A549 (cell line): ENCODE results near the gene C14orf119. TPM values are rescaled to one million over a fixed set of nuclear protein-coding genes. Genes with fewer than 3 reads are reported as not detected.

ENCODE experiments used
- ATAC-seq, 2 experiments: fragments of 200-7000 bp in 1 of 2; fragments of >200 bp in 1 of 2; cut with Nextera tagmentation in 1 of 2; cut with Tn5 transposase in 1 of 2; 3 replicates each; pipeline versions ENCODE4 v1.8.0 to v1.9.1; 2018 to 2020; ENCODE audit warnings: mild to moderate bottlenecking in 1 of 2, moderate library complexity in 1 of 2
- CTCF ChIA-PET: fragments of 300-600 bp; sonication (Branson Sonifier 250); formaldehyde crosslinking; extraction: SDS; loops from one replicate; lab custom pipeline; 2021; ENCODE audit warnings: antibody characterized with exemption, inconsistent platforms; lab: Yijun Ruan, JAX
- POLR2A ChIA-PET: fragments of 350-600 bp; formaldehyde crosslinking; extraction: SDS; loops from one replicate; lab custom pipeline; 2021; ENCODE audit warnings: antibody characterized with exemption, inconsistent platforms; lab: Yijun Ruan, JAX
- DNase-seq, 2 experiments: peaks; one replicate each; pipeline versions ENCODE4 v3.0.0 to v3.0.0-alpha.2; 2011 to 2016; ENCODE audit warnings: low read depth in 1 of 2, low spot score in 1 of 2
- FAIRE-seq: peaks from 2 replicates; lab custom pipeline; 2011; peaks lifted over from hg19 to GRCh38; lab: Jason Lieb, UNC
- H3K27ac ChIP-seq, 2 experiments: fragments of >200 bp; sonication (Bioruptor Twin); formaldehyde crosslinking; 3 replicates each; pipeline ENCODE4 v1.5.1; 2016 to 2017
- H3K4me1 ChIP-seq: fragments of >200 bp; sonication (Bioruptor Twin); formaldehyde crosslinking; 3 replicates; pipeline ENCODE4 v1.6.1; 2016
- H3K4me2 ChIP-seq: fragments of >200 bp; sonication (Bioruptor Twin); formaldehyde crosslinking; 3 replicates; pipeline ENCODE4 v1.6.1; 2016
- H3K4me3 ChIP-seq: fragments of >200 bp; sonication (Bioruptor Twin); formaldehyde crosslinking; 3 replicates; pipeline ENCODE4 v1.5.1; 2016
- H3K9me3 ChIP-seq: fragments of >200 bp; sonication (Bioruptor Twin); formaldehyde crosslinking; 3 replicates; pipeline ENCODE4 v1.6.1; 2016
- BHLHE40 ChIP-seq: IDR thresholded peaks from 2 replicates; pipeline ENCODE4 v1.6.1; 2012; ENCODE audit warnings: low read depth, low read length, inconsistent platforms
- CEBPB ChIP-seq, 2 experiments: fragments of >200 bp in 1 of 2; sonication (Bioruptor Twin) in 1 of 2; formaldehyde crosslinking in 1 of 2; IDR thresholded peaks; 2 replicates each; pipeline ENCODE4 v1.6.1; 2012 to 2016
- CTCF ChIP-seq: fragments of >200 bp; sonication (Bioruptor Twin); formaldehyde crosslinking; IDR thresholded peaks from 3 replicates; pipeline ENCODE4 v1.5.1; 2016
- EHF ChIP-seq: fragments of 250-450 bp; sonication (Bioruptor Pico); IDR thresholded peaks from 2 replicates; pipeline ENCODE4 v1.5.0; 2020; ENCODE audit warnings: mild to moderate bottlenecking
- EHMT2 ChIP-seq: fragments of 200-600 bp; sonication (generic); IDR thresholded peaks from 2 replicates; pipeline ENCODE4 v1.6.1; 2016; ENCODE audit warnings: antibody characterized with exemption, low read depth, mild to moderate bottlenecking, moderate library complexity
- EP300 ChIP-seq, 2 experiments: fragments of >200 bp; sonication (Bioruptor Twin); formaldehyde crosslinking; IDR thresholded peaks; 2 replicates in 1 of 2; 3 replicates in 1 of 2; pipeline ENCODE4 v1.6.1; 2016 to 2017
- FOSB ChIP-seq: fragments of 250-450 bp; sonication (Bioruptor Pico); IDR thresholded peaks from 2 replicates; pipeline ENCODE4 v1.5.0; 2020; ENCODE audit warnings: mild to moderate bottlenecking, moderate library complexity
- FOSL2 ChIP-seq, 2 experiments: fragments of 450-650 bp in 1 of 2; fragments of >200 bp in 1 of 2; sonication (Bioruptor Twin) in 1 of 2; formaldehyde crosslinking; IDR thresholded peaks; 2 replicates each; pipeline versions ENCODE4 v1.5.0 to v1.6.1; 2016 to 2020; ENCODE audit warnings: mild to moderate bottlenecking in 1 of 2, moderate library complexity in 1 of 2
- FOXS1 ChIP-seq: fragments of 250-450 bp; sonication (Bioruptor Pico); IDR thresholded peaks from 2 replicates; pipeline ENCODE4 v1.5.0; 2020; ENCODE audit warnings: mild to moderate bottlenecking, moderate library complexity
- HOXB5 ChIP-seq: fragments of 250-450 bp; sonication (Bioruptor Pico); IDR thresholded peaks from 2 replicates; pipeline ENCODE4 v1.5.0; 2020; ENCODE audit warnings: mild to moderate bottlenecking, moderate library complexity
- JUNB ChIP-seq: fragments of >200 bp; sonication (Bioruptor Twin); formaldehyde crosslinking; IDR thresholded peaks from 2 replicates; pipeline ENCODE4 v1.6.1; 2016
- MAX ChIP-seq: IDR thresholded peaks from 2 replicates; pipeline ENCODE4 v1.6.1; 2012
- MAZ ChIP-seq: fragments of 150-350 bp; IDR thresholded peaks from 2 replicates; pipeline ENCODE4 v1.6.1; 2014; ENCODE audit warnings: antibody characterized with exemption, low read depth, low read length, borderline replicate concordance
- MYC ChIP-seq: IDR thresholded peaks from 2 replicates; pipeline ENCODE4 v1.6.1; 2012; ENCODE audit warnings: mild to moderate bottlenecking, inconsistent platforms, low read length, improper control_type of control experiment, borderline replicate concordance
- NPAS2 ChIP-seq: fragments of 250-450 bp; sonication (Bioruptor Pico); IDR thresholded peaks from 2 replicates; pipeline ENCODE4 v1.8.0; 2022; ENCODE audit warnings: mild to moderate bottlenecking, moderate library complexity, borderline replicate concordance
- POLR2AphosphoS2 ChIP-seq: conservative IDR thresholded peaks from 2 replicates; pipeline ENCODE4 v1.6.1; 2012; ENCODE audit warnings: low read length, improper control_type of control experiment, inconsistent platforms
- RCOR1 ChIP-seq: fragments of 150-350 bp; IDR thresholded peaks from 2 replicates; pipeline ENCODE4 v1.6.1; 2014; ENCODE audit warnings: antibody characterized with exemption, low read length, low read depth
- RNF2 ChIP-seq: fragments of 200-600 bp; sonication (generic); IDR thresholded peaks from 2 replicates; pipeline ENCODE4 v1.6.1; 2016; ENCODE audit warnings: low read depth, mild to moderate bottlenecking, antibody characterized with exemption, moderate library complexity, borderline replicate concordance
- USF2 ChIP-seq: fragments of 450-650 bp; IDR thresholded peaks from 2 replicates; pipeline ENCODE4 v1.6.1; 2014; ENCODE audit warnings: antibody characterized with exemption
- ZC3H11A ChIP-seq: fragments of 450-650 bp; IDR thresholded peaks from 2 replicates; pipeline ENCODE4 v1.6.1; 2014; ENCODE audit warnings: antibody characterized with exemption, mild to moderate bottlenecking
- ZFP36 ChIP-seq: fragments of 450-650 bp; IDR thresholded peaks from 2 replicates; pipeline ENCODE4 v1.6.1; 2014; ENCODE audit warnings: borderline replicate concordance; ENCODE audit not compliant: partially characterized antibody
- whole genome bisulfite sequencing: methylation state at CpG from one replicate; pipeline ENCODE4 v1.1.6; 2017; ENCODE audit errors: missing lambda C conversion rate; 5-methylcytosine and 5-hydroxymethylcytosine counted together
- polyA plus RNA-seq, 4 experiments: library from polyadenylated mRNA; depleted of rRNA in 3 of 4; stranded (reverse); fragments of >200 nt; fragmentation: RNase III in 1 of 4; extraction: RNeasy Plus Mini Kit Qiagen cat#74134 plus additional on column Dnase treatment in 1 of 4; gene quantifications; 2 replicates in 3 of 4; 3 replicates in 1 of 4; pipeline ENCODE4 v1.2.3, GENCODE V29; 2011 to 2017
- TF ChIP-seq, protein P1 (sequence below): IDR thresholded peaks from 2 replicates; pipeline ENCODE4 v1.6.1; 2012

Gene C14orf119
- polyA plus RNA-seq, 2 of the 4 experiments (the other 2 are of a cell fraction) = 82.5 to 102 TPM

GRCh38 chr14:23115039-23115731 is 19.9 kb downstream of the C14orf119 start:
- CTCF ChIA-PET = interaction anchor here (0.7 to 24.2 kb wide), 5 partner anchors 36 to 64 kb away, joined by 3 to 848 read pairs (median 5); partner anchors contain the start of gene SLC7A8
- Histone ChIP-seq H3K9me3 (no peaks in the 10 kb centered on the region), H3K27ac (peak overlapping the region; percentile 47 to 75; a peak in 5 of 6 replicates), H3K4me1 (peaks cover 22% of the 10 kb centered on the region), H3K4me2 (peak overlapping the region; percentile 62), H3K4me3 (no peak overlapping the region)
- DNase-seq (peak; percentile 79 to 80), FAIRE-seq (no peak), ATAC-seq (peak; percentile 80 to 88)
- TF ChIP-seq FOSL2 (IDR thresholded peaks at IDR 0.05) (no peak), FOSL2 (CRISPR knock-in tag; IDR thresholded peaks at IDR 0.05) (peak; percentile 82), USF2 (no peak)
- POLR2A ChIA-PET = interaction anchor here (1.2 kb wide), 1 partner anchor 20 kb away, joined by 7 read pairs; the partner anchor contains the start of genes ACIN1 and C14orf119
- 33% methylated on average over 9 of the region's 10 CpGs for WGBS

- Histone ChIP-seq H3K4me2 (no peak overlapping the region; the same call in 2 of the 3 replicates), H3K4me1 (peaks cover 22% of the 10 kb centered on the region), H3K27ac (peak overlapping the region in 1 of 2 experiments; percentile 75; a peak in 3 of 6 replicates), H3K4me3 (no peak overlapping the region), H3K9me3 (no peaks in the 10 kb centered on the region)
- CTCF ChIA-PET = interaction anchor here (1.0 to 24.2 kb wide), 4 partner anchors 35 to 63 kb away, joined by 3 to 848 read pairs (median 64); partner anchors contain the start of gene SLC7A8
- no peak for ATAC-seq
- POLR2A ChIA-PET = interaction anchor here (1.2 kb wide), 1 partner anchor 21 kb away, joined by 7 read pairs; the partner anchor contains the start of genes ACIN1 and C14orf119
- FAIRE-seq = no peak
- no peak for DNase-seq
- WGBS = 73% methylated on average over 5 of the region's 5 CpGs
- TF ChIP-seq EHF (CRISPR knock-in tag) = no peak
- TF ChIP-seq POLR2AphosphoS2 = no peak
- no peak for TF ChIP-seq MYC
- no peak for TF ChIP-seq FOSB
- TF ChIP-seq RCOR1 = no peak
- TF ChIP-seq HOXB5 (CRISPR knock-in tag) = no peak
- TF ChIP-seq EHMT2 = no peak
- TF ChIP-seq JUNB = no peak
- TF ChIP-seq CEBPB (IDR thresholded peaks at IDR 0.05) = no peak
- TF ChIP-seq CTCF = no peak
- TF ChIP-seq RNF2 = no peak
- no peak for TF ChIP-seq FOXS1
- TF ChIP-seq MAX = no peak
- no peak for TF ChIP-seq ZC3H11A
- TF ChIP-seq EP300 (IDR thresholded peaks at IDR 0.05) = no peak
Observed at GRCh38 chr14:23115918-23116317, 20.6 kb downstream of the C14orf119 start.

DNA sequence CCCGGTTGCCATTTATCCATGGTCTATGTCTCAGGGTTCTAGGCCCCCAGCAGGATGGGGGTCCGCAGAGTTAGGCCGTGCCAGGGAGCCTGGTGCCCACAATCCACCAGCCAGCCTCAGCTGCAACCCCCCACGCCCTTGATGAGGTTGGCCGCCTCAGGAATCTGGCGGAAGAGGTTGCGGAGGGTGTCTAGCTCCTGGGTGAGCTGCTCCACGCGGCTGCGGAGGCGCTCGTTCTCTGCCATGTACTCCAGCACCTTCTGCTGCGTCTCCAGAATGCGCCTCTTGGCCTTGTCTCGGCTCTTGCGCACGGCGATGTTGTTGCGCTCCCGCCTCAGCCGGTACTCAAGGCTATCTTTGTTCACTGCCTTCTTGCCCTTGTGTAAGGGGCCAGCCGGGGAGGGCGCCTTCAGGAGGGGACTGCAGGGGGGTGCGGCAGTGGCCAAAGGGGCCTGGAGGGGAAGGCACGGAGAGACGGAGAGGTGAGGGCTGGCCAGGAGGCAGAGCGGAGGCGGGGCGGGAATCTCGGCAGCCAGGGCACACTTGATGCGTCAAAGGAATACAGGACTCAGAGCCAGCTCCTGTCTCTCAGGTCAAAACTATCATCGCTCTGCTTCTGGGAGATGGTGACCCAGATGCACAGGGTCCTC is 22.2 kb downstream of the C14orf119 start:
- no peak for ATAC-seq
- FAIRE-seq = no peak
- 88% methylated on average over 32 of the region's 32 CpGs for WGBS
- Histone ChIP-seq H3K4me2 (no peak overlapping the region), H3K9me3 (no peaks in the 10 kb centered on the region), H3K4me1 (peaks cover 22% of the 10 kb centered on the region), H3K4me3 (no peak overlapping the region), H3K27ac (no peak overlapping the region)
- CTCF ChIA-PET = interaction anchor here (0.6 to 24.2 kb wide), 6 partner anchors 40 to 177 kb away, joined by 3 to 848 read pairs (median 8); partner anchors contain the start of gene SLC7A8
- POLR2A ChIA-PET = no interaction called here
- DNase-seq = no peak
- TF ChIP-seq NPAS2 (CRISPR knock-in tag) (no peak), BHLHE40 (no peak), ZFP36 (no peak), EP300 (IDR thresholded peaks at IDR 0.05) (no peak), MAZ (no peak)
- TF ChIP-seq, protein P1, sequence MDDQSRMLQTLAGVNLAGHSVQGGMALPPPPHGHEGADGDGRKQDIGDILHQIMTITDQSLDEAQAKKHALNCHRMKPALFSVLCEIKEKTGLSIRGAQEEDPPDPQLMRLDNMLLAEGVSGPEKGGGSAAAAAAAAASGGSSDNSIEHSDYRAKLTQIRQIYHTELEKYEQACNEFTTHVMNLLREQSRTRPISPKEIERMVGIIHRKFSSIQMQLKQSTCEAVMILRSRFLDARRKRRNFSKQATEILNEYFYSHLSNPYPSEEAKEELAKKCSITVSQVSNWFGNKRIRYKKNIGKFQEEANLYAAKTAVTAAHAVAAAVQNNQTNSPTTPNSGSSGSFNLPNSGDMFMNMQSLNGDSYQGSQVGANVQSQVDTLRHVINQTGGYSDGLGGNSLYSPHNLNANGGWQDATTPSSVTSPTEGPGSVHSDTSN = no peak
